SH-SY5Y (cell line): ENCODE data around the gene COX4I1.

Experiments used
- GATA2 ChIP-seq: IDR thresholded peaks from 2 replicates; pipeline ENCODE4 v1.6.1; 2011; ENCODE audit warnings: mild to moderate bottlenecking, low read depth, low read length
- GATA3 ChIP-seq: IDR thresholded peaks from 2 replicates; pipeline ENCODE4 v1.6.1; 2011; ENCODE audit warnings: low read depth, mild to moderate bottlenecking, low read length, moderate library complexity

DNA sequence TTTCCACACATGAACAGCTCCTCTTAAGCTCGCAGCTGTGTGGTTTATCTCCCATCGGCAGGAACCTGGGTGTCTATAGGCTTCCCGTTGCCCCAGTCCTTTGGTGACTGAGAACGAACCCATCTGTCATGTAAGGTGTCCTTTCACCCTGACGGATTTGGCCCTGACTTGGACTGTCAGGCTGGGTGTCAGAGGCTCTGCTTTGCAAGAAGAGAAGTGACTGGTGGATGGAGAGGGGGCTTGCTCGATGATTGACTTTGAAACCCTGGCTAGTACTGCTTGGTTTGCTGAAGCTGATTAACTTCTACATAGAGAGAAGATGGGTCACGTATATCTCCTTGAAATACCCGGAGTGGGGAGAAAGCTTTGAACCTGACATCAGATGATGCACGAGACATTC lies 42.9 kb downstream of the COX4I1 start:
- no peak for TF ChIP-seq GATA2
- TF ChIP-seq GATA3: no peak
